Fibroblast of pulmonary artery (primary cell): ENCODE results near the gene APOA5.
A peak's percentile ranks its signal among the peaks of the same experiment; 100 is the strongest.

Source experiments
- DNase-seq: peaks from one replicate; pipeline ENCODE4 v3.0.0-alpha.2; 2010; ENCODE audit warnings: low read depth
- H3K4me3 ChIP-seq: replicated peaks from 2 replicates; pipeline ENCODE4 v1.5.1; 2011; ENCODE audit warnings: low read depth, mild to moderate bottlenecking, control low read depth, low read length, moderate library complexity
- TF ChIP-seq, protein P1 (sequence below): IDR thresholded peaks from 2 replicates; pipeline ENCODE4 v1.5.1; 2011; ENCODE audit warnings: mild to moderate bottlenecking, control low read depth, low read length, inconsistent platforms; ENCODE audit errors: missing control alignments

The APOA5 gene

DNA sequence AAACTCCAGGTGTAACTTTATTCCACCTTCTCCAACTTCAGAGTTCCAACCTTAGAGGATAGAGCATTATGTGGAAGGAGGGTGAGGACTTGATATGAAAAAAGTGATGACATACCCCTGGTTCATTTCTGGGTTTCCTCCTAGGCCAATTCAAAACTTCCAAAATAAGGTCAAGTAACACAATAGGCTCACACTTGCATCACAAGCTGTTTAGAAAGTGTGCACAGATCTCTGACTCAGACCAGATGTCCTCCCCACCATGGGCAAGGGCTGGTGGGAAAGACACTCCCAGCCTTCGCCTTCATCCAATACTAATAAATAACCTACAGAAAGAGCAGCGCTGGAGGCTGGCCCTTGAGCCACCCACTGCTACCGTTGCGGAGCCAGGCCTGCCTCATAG is 13.1 kb downstream of the APOA5 start:
- TF ChIP-seq, protein P1, sequence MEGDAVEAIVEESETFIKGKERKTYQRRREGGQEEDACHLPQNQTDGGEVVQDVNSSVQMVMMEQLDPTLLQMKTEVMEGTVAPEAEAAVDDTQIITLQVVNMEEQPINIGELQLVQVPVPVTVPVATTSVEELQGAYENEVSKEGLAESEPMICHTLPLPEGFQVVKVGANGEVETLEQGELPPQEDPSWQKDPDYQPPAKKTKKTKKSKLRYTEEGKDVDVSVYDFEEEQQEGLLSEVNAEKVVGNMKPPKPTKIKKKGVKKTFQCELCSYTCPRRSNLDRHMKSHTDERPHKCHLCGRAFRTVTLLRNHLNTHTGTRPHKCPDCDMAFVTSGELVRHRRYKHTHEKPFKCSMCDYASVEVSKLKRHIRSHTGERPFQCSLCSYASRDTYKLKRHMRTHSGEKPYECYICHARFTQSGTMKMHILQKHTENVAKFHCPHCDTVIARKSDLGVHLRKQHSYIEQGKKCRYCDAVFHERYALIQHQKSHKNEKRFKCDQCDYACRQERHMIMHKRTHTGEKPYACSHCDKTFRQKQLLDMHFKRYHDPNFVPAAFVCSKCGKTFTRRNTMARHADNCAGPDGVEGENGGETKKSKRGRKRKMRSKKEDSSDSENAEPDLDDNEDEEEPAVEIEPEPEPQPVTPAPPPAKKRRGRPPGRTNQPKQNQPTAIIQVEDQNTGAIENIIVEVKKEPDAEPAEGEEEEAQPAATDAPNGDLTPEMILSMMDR, result no peak
- DNase-seq, result peak; percentile 41
- H3K4me3 ChIP-seq, result no peak overlapping the region

DNA sequence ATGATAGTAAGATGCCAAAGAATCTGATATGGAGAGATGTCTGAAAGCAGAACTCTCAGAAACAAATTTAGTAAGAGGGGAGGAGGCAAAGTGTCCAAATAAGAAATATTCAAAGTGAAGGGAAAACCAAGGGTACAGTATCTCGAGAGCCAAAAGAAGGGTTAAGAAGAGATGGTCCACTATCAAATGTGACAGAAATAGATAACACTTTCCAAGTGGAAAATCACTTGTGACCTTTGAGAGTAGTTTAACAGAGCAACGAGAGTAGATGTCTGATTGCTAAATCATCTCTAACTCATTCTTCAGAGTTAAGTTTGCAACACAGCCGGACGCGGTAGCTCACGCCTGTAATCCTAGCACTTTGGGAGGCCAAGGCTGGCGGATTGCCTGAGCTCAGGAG is 14.6 kb downstream of the APOA5 start:
- TF ChIP-seq, protein P1, result no peak
- DNase-seq, result no peak
- no peak overlapping the region for H3K4me3 ChIP-seq

DNA sequence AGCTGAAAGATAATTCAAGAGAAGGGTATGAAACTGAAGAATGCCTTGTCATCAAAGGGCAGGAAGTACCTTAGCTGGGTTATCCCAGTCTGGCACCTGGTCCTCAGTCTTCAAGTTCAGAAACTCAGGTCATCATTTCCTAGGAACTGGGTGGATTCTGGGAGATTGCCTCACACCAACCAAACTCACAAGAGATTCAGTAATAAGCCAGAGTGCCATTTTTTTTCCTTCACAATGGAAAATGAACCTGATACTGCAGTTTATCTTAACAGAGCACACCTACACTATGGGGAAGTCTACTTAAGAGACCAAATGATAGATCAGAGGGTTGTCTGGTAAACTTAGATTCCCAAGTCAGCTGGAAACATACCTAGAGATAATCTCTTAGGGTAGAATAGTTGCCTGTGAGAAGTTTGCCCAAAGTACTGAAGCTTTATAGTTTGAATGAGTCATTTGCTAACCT is 15.1 kb downstream of the APOA5 start:
- H3K4me3 ChIP-seq, result no peak overlapping the region
- DNase-seq, result no peak
- TF ChIP-seq, protein P1, result no peak

DNA sequence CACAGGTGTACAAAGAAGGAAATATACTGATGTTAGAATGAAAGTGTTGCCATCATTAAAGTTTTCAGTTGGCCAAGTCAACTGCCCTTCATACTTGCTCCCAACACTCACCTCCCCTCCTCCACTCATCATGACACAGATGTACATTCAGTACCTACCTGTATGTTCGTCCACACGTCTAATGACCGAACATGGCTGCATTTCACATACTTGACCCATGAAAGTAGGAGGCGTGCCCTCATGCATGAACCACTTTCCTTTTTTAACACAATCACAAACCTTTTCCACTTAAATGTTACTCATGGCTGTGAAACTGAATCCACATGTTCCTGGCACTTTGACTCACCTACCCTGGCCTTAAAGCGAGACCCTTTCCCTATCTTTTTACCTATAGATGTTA is 15.7 kb downstream of the APOA5 start:
- no peak for DNase-seq
- TF ChIP-seq, protein P1, result no peak

DNA sequence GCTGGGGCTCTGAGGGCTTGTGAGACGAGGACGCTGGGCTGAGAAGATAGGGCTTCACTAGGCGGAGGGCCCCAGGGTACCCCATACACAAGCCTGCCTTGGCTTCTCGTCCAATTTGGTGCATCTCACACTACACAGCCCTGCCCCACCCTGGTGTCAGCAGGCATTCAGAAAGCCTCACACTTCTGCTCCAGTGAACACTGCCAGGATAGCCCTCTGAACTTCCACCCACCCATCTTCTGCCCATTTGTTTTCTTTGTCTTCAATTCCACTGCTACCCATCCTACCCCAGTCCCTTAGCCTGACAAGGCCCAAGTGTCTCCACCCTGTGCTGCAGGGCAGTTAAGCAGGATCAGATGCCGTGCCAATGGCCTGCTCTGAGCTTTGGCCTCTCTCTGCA is 17.0 kb downstream of the APOA5 start:
- DNase-seq, result no peak
- TF ChIP-seq, protein P1, result no peak
- H3K4me3 ChIP-seq, result no peak overlapping the region

More for the DNA sequence above, 15.7 kb downstream of the APOA5 start:
- no peak overlapping the region for H3K4me3 ChIP-seq

DNA sequence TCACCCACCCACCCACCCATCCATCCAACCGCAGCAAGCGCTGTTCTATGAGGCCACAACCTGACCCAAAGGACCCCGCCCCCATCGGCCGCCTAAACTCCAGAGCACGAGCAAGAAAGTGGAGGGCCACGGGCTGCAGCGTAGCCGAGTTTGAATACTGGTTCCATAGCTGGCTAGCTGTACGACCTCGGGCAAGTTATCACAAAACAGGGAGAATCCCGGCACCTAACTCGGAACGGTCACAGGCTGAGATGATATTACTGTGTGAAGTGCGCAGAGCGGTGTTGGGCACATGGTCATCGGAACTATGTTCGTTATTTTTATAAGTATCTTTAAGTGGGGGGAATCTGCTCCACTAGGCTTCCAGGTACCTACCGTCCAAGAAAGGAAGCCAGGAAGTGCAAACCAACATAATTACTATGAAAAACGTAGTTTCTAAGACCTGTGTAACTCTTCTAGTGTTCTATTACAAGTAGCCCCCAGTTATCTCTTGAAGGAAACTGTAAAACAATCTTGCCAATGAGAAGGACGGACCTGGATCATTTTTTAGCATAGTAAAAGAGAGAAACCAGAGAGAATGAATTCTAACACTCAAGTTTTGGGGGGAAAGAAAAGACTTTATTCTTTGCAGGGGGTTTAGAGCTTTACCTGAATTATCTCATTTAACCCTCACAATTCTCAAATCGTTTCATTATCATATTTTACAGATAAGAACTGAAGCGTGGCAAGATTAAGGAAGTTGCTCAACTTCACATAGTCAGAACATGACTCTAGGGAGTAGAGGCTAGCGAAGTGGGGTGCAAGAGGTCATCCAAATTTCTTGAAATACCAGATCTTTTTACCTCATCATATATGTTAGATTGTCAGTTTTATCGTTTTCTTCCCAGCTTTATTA is 18.2 kb downstream of the APOA5 start:
- H3K4me3 ChIP-seq, result peak overlapping the region; percentile 96
- no peak for DNase-seq
- TF ChIP-seq, protein P1, result no peak
